Pancreas (tissue), 10 donors: ENCODE data around the gene NEGR1. TPM values are rescaled to one million over a fixed set of nuclear protein-coding genes. Genes with fewer than 3 reads are reported as not detected.

Experiments used
- ATAC-seq, 4 donors: fragments of 200-7000 bp; cut with Tn5 transposase; one replicate each; pipeline versions ENCODE4 v1.8.0 to v1.9.1; 2020; ENCODE audit warnings: mild to moderate bottlenecking in 4 of 4, moderate library complexity in 4 of 4
- DNase-seq, 6 donors: peaks; one replicate each; pipeline ENCODE4 v3.0.0-alpha.2; 2020
- FAIRE-seq: peaks from 2 replicates; lab custom pipeline; 2012; peaks lifted over from hg19 to GRCh38; lab: Jason Lieb, UNC
- H3K27ac ChIP-seq, 4 donors: fragments of 200-600 bp; sonication (generic); 1 replicate in 3 of 4; 2 replicates in 1 of 4; pipeline versions ENCODE4 v1.5.0 to v1.8.0; 2020
- H3K27me3 ChIP-seq, 4 donors: fragments of 200-600 bp; one replicate each; pipeline ENCODE4 v1.8.0; 2021
- H3K36me3 ChIP-seq, 3 donors: fragments of 200-600 bp; sonication (generic) in 1 of 3; one replicate each; pipeline versions ENCODE4 v1.5.0 to v1.8.0; 2020 to 2021
- H3K4me1 ChIP-seq, 3 donors: fragments of 200-600 bp; one replicate each; pipeline ENCODE4 v1.8.0; 2021
- H3K4me3 ChIP-seq, 4 donors: fragments of 200-600 bp; sonication (generic) in 2 of 4; one replicate each; pipeline versions ENCODE4 v1.5.0 to v1.8.0; 2020 to 2021
- H3K9me3 ChIP-seq, 4 donors: fragments of 200-600 bp; one replicate each; pipeline ENCODE4 v1.8.0; 2021
- CTCF ChIP-seq, 4 donors: fragments of 200-600 bp; sonication (generic) in 3 of 4; IDR thresholded peaks; one replicate each; pipeline versions ENCODE4 v1.5.0 to v1.8.0; 2021; ENCODE audit warnings: antibody characterized with exemption in 4 of 4
- WGBS, 2 donors: extraction: QIAGEN DNeasy Blood & Tissue Kit; methylation state at CpG; one replicate each; pipeline ENCODE4 v1.1.7; 2013; 5-methylcytosine and 5-hydroxymethylcytosine counted together
- intact Hi-C, 3 donors: fragments of 100-400 bp; cut with DNase I; formaldehyde crosslinking; loops; one replicate each; pipeline versions ENCODE4 v1.11.1 to v1.14.2; 2022
- polyA plus RNA-seq, 2 donors: library from polyadenylated mRNA; stranded (reverse); fragments of 200-250 nt; gene quantifications; one replicate each; pipeline ENCODE4 v1.2.3, GENCODE V29; 2013
- total RNA-seq, 6 donors: library from RNA; stranded (reverse); fragmentation: NEBNext Ultra II Directional in 4 of 6; extraction: Animal tissue kit (Norgen Biotek cat#: 25700) in 4 of 6; gene quantifications; one replicate each; pipeline versions ENCODE4 v1.2.1 to v1.2.4, GENCODE V29; 2021 to 2023
- donor health status: healthy with polysubstance abuse.
- donor health status: DM: no; HTN: no; CAD: no; lungs with moderate emphysema.
- donor health status: DM: no; HTN: no; CAD: no.
- donor health status: control.
- donor health status: control.
- donor health status: Bipolar disorder and iron deficiency.
- donor health status: DM: yes; HTN: yes; CAD: no.
- donor health status: DM: no; HTN: no; CAD: no.
- donor health status: DM: no; HTN: no; CAD: no.
- donor health status: DM: yes; HTN: yes; CAD: no.

Gene NEGR1
- total and polyA plus RNA-seq, 8 donors, result 1.2 to 9.3 (median 3.4) TPM

- DNase-seq (no peak), FAIRE-seq (no peak), ATAC-seq (no peak)
- H3K4me3 ChIP-seq, result no peak overlapping the region
- 55 to 71% methylated on average over 2 of the region's 2 CpGs for WGBS, 2 donors
- no peak overlapping the region for H3K27ac ChIP-seq
- no peaks in the 10 kb centered on the region for H3K27me3 ChIP-seq
- H3K4me1 ChIP-seq, result no peaks in the 10 kb centered on the region
- no peaks in the 10 kb centered on the region for H3K9me3 ChIP-seq
- intact Hi-C loops, result no loop called here
- H3K36me3 ChIP-seq, result no peaks in the 10 kb centered on the region
- TF ChIP-seq CTCF (IDR thresholded peaks at IDR 0.05), result no peak
These were observed 419.6 kb downstream of the NEGR1 start for GRCh38 chr1:71862756-71863155.

DNA sequence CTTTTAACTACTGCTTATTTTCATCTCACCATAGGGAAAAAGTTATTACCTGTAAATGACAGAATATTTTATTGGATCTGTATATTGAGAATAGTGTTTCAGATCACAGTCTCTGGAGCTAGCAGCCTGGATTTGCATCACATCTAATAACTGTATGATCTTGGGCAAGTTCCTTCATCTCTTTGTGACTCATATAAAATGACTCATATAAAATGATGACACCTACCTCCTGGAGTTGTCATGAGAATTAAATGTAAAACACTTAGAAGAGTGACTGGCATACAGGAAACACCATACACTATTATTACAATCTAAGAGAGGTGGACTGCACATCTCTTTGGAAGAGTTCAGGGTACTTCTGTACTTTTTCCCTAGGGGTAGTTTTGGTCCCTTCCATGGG is 421.3 kb downstream of the NEGR1 start:
- TF ChIP-seq CTCF (IDR thresholded peaks at IDR 0.05), result no peak
- H3K36me3 ChIP-seq, result no peaks in the 10 kb centered on the region

GRCh38 chr1:71859806-71860205 is 422.5 kb downstream of the NEGR1 start:
- 90 to 95% methylated on average over 2 of the region's 2 CpGs for WGBS, 2 donors
- intact Hi-C loops, result no loop called here
- H3K9me3 ChIP-seq, result no peaks in the 10 kb centered on the region
- H3K4me3 ChIP-seq, result no peak overlapping the region
- H3K27me3 ChIP-seq, result no peaks in the 10 kb centered on the region
- H3K4me1 ChIP-seq, result no peaks in the 10 kb centered on the region
- H3K27ac ChIP-seq, result no peak overlapping the region
- no peak for TF ChIP-seq CTCF (IDR thresholded peaks at IDR 0.05)
- no peak for ATAC-seq
- no peak for FAIRE-seq
- DNase-seq, result no peak
- H3K36me3 ChIP-seq, result no peaks in the 10 kb centered on the region

More for the DNA sequence above, 421.3 kb downstream of the NEGR1 start:
- no peaks in the 10 kb centered on the region for H3K4me1 ChIP-seq
- intact Hi-C loops, result no loop called here
- DNase-seq, result no peak
- no peaks in the 10 kb centered on the region for H3K27me3 ChIP-seq
- peak in 1 of 4 donors; percentile 12 for ATAC-seq
- no peak for FAIRE-seq
- no peaks in the 10 kb centered on the region for H3K9me3 ChIP-seq
- no peak overlapping the region for H3K4me3 ChIP-seq
- no peak overlapping the region for H3K27ac ChIP-seq

DNA sequence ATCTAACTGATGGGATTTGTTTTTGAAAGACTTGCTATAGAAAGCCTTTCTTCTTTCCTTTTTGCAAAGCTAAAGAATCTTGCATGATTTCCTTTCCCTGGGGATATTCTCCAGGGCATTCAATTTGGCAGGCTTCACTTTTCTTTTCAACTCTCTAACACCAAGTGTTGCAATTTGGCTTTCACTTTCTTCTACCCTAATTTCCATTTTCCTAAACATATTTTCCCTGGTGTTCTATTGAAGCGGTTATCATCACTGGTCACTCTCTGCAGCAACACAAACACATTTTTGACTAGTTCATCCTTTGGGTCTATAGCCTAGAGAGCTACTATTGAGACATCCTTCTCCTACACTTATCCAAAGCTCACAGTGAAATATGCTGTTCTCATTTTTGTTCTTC is 424.5 kb downstream of the NEGR1 start:
- ATAC-seq, result no peak
- no peak for FAIRE-seq
- intact Hi-C loops, result no loop called here
- H3K4me1 ChIP-seq, result no peaks in the 10 kb centered on the region
- no peaks in the 10 kb centered on the region for H3K27me3 ChIP-seq
- TF ChIP-seq CTCF (IDR thresholded peaks at IDR 0.05), result no peak
- H3K9me3 ChIP-seq, result no peaks in the 10 kb centered on the region
- no peak for DNase-seq
- no peak overlapping the region for H3K27ac ChIP-seq
- no peak overlapping the region for H3K4me3 ChIP-seq
- no peaks in the 10 kb centered on the region for H3K36me3 ChIP-seq
- 82 to 96% methylated on average over 1 of the region's 1 CpG for WGBS, 2 donors

- intact Hi-C loops, result no loop called here
- 84 to 87% methylated on average over 2 of the region's 2 CpGs for WGBS, 2 donors
These were observed 429.0 kb downstream of the NEGR1 start for GRCh38 chr1:71853360-71853759.

More at GRCh38 chr1:71853360-71853759, 429.0 kb downstream of the NEGR1 start:
- no peaks in the 10 kb centered on the region for H3K27me3 ChIP-seq
- no peak for TF ChIP-seq CTCF (IDR thresholded peaks at IDR 0.05)
- no peaks in the 10 kb centered on the region for H3K9me3 ChIP-seq
- no peak overlapping the region for H3K4me3 ChIP-seq
- no peak overlapping the region for H3K27ac ChIP-seq
- DNase-seq, result no peak
- no peak for ATAC-seq
- FAIRE-seq, result no peak
- no peaks in the 10 kb centered on the region for H3K36me3 ChIP-seq
- H3K4me1 ChIP-seq, result no peaks in the 10 kb centered on the region
